IPS-18a (cell line): Measurements from ENCODE around the gene SCAF4.

Experiments
- H3K27ac ChIP-seq: one replicate; pipeline ENCODE4 v1.5.1; 2013; ENCODE audit warnings: low read length
- H3K27me3 ChIP-seq: one replicate; pipeline ENCODE4 v1.6.1; 2013; ENCODE audit warnings: mild to moderate bottlenecking, low read length; ENCODE audit not compliant: control insufficient read depth, insufficient read depth
- H3K36me3 ChIP-seq: one replicate; pipeline ENCODE4 v1.6.1; 2013; ENCODE audit warnings: low read depth, low read length; ENCODE audit not compliant: control insufficient read depth
- H3K4me1 ChIP-seq: one replicate; pipeline ENCODE4 v1.6.1; 2013; ENCODE audit warnings: low read depth, low read length; ENCODE audit not compliant: control insufficient read depth
- H3K4me3 ChIP-seq: one replicate; pipeline ENCODE4 v1.5.1; 2013; ENCODE audit warnings: low read length
- H3K9ac ChIP-seq: one replicate; pipeline ENCODE4 v1.6.1; 2013; ENCODE audit warnings: mild to moderate bottlenecking, low read length, moderate library complexity
- H3K9me3 ChIP-seq: one replicate; pipeline ENCODE4 v1.6.1; 2013; ENCODE audit warnings: low read depth, low read length; ENCODE audit not compliant: control insufficient read depth

Gene SCAF4

GRCh38 chr21:31760931-31761330 is 29.0 kb upstream of the SCAF4 start:
- Histone ChIP-seq H3K36me3 (no peaks in the 10 kb centered on the region), H3K4me3 (no peak overlapping the region), H3K4me1 (no peaks in the 10 kb centered on the region), H3K9me3 (no peaks in the 10 kb centered on the region), H3K27ac (no peak overlapping the region), H3K9ac (no peak overlapping the region), H3K27me3 (no peaks in the 10 kb centered on the region)

GRCh38 chr21:31756787-31757186 is 24.9 kb upstream of the SCAF4 start:
- Histone ChIP-seq H3K9ac (no peak overlapping the region), H3K4me3 (no peak overlapping the region)

GRCh38 chr21:31755027-31755426 is 23.1 kb upstream of the SCAF4 start:
- Histone ChIP-seq H3K27ac (no peak overlapping the region), H3K36me3 (no peaks in the 10 kb centered on the region), H3K9me3 (no peaks in the 10 kb centered on the region)

More at GRCh38 chr21:31756787-31757186, 24.9 kb upstream of the SCAF4 start:
- no peaks in the 10 kb centered on the region for H3K36me3 ChIP-seq
- H3K4me1 ChIP-seq = peaks cover 14% of the 10 kb centered on the region
- no peaks in the 10 kb centered on the region for H3K27me3 ChIP-seq
- no peaks in the 10 kb centered on the region for H3K9me3 ChIP-seq
- H3K27ac ChIP-seq = no peak overlapping the region

GRCh38 chr21:31754708-31754960 is 22.7 kb upstream of the SCAF4 start:
- Histone ChIP-seq H3K4me3 (no peak overlapping the region), H3K9ac (no peak overlapping the region), H3K27me3 (no peaks in the 10 kb centered on the region), H3K9me3 (no peaks in the 10 kb centered on the region), H3K4me1 (peaks cover 14% of the 10 kb centered on the region), H3K27ac (no peak overlapping the region), H3K36me3 (no peaks in the 10 kb centered on the region)

More at GRCh38 chr21:31755027-31755426, 23.1 kb upstream of the SCAF4 start:
- no peaks in the 10 kb centered on the region for H3K27me3 ChIP-seq
- H3K4me1 ChIP-seq = peaks cover 14% of the 10 kb centered on the region
- no peak overlapping the region for H3K9ac ChIP-seq
- H3K4me3 ChIP-seq = no peak overlapping the region

- peaks cover 14% of the 10 kb centered on the region for H3K4me1 ChIP-seq
- H3K27me3 ChIP-seq = no peaks in the 10 kb centered on the region
- H3K27ac ChIP-seq = no peak overlapping the region
- peak overlapping the region; percentile 30 for H3K4me3 ChIP-seq
- H3K9ac ChIP-seq = no peak overlapping the region
- no peaks in the 10 kb centered on the region for H3K9me3 ChIP-seq
- H3K36me3 ChIP-seq = no peaks in the 10 kb centered on the region
Observed at GRCh38 chr21:31753949-31754707, 22.2 kb upstream of the SCAF4 start.

- Histone ChIP-seq H3K27ac (no peak overlapping the region), H3K4me1 (peaks cover 14% of the 10 kb centered on the region), H3K9ac (no peak overlapping the region), H3K27me3 (no peaks in the 10 kb centered on the region), H3K36me3 (no peaks in the 10 kb centered on the region), H3K9me3 (no peaks in the 10 kb centered on the region), H3K4me3 (no peak overlapping the region)
Observed at GRCh38 chr21:31752967-31753366, 21.0 kb upstream of the SCAF4 start.

- H3K9ac ChIP-seq = no peak overlapping the region
- no peaks in the 10 kb centered on the region for H3K27me3 ChIP-seq
- no peak overlapping the region for H3K4me3 ChIP-seq
- H3K27ac ChIP-seq = no peak overlapping the region
- no peaks in the 10 kb centered on the region for H3K36me3 ChIP-seq
- no peaks in the 10 kb centered on the region for H3K9me3 ChIP-seq
- H3K4me1 ChIP-seq = peaks cover 14% of the 10 kb centered on the region
Observed at GRCh38 chr21:31752352-31752751, 20.4 kb upstream of the SCAF4 start.

GRCh38 chr21:31750843-31751242 is 18.9 kb upstream of the SCAF4 start:
- Histone ChIP-seq H3K4me3 (no peak overlapping the region), H3K27ac (no peak overlapping the region), H3K36me3 (no peaks in the 10 kb centered on the region), H3K4me1 (peaks cover 14% of the 10 kb centered on the region), H3K9me3 (no peaks in the 10 kb centered on the region), H3K9ac (no peak overlapping the region), H3K27me3 (no peaks in the 10 kb centered on the region)

- Histone ChIP-seq H3K27me3 (no peaks in the 10 kb centered on the region), H3K4me1 (no peaks in the 10 kb centered on the region)
Observed at GRCh38 chr21:31744182-31744800, 12.4 kb upstream of the SCAF4 start.

GRCh38 chr21:31743712-31744111 is 11.8 kb upstream of the SCAF4 start:
- H3K36me3 ChIP-seq = no peaks in the 10 kb centered on the region
- H3K27me3 ChIP-seq = no peaks in the 10 kb centered on the region
- H3K9me3 ChIP-seq = no peaks in the 10 kb centered on the region
- no peak overlapping the region for H3K4me3 ChIP-seq
- no peaks in the 10 kb centered on the region for H3K4me1 ChIP-seq
- no peak overlapping the region for H3K27ac ChIP-seq
- H3K9ac ChIP-seq = no peak overlapping the region

More at GRCh38 chr21:31744182-31744800, 12.4 kb upstream of the SCAF4 start:
- H3K4me3 ChIP-seq = no peak overlapping the region
- H3K27ac ChIP-seq = no peak overlapping the region
- no peaks in the 10 kb centered on the region for H3K36me3 ChIP-seq
- H3K9ac ChIP-seq = no peak overlapping the region
- H3K9me3 ChIP-seq = no peaks in the 10 kb centered on the region

- Histone ChIP-seq H3K27ac (no peak overlapping the region), H3K36me3 (no peaks in the 10 kb centered on the region), H3K9ac (no peak overlapping the region), H3K9me3 (no peaks in the 10 kb centered on the region), H3K4me1 (no peaks in the 10 kb centered on the region), H3K27me3 (no peaks in the 10 kb centered on the region), H3K4me3 (no peak overlapping the region)
Observed at GRCh38 chr21:31741116-31741515, 9.2 kb upstream of the SCAF4 start.
